Endothelial cell (in vitro differentiated cells): Measurements from ENCODE around the gene TCEANC2. TPM values are rescaled to one million over a fixed set of nuclear protein-coding genes. Genes with fewer than 3 reads are reported as not detected.

ENCODE experiments used
- DNase-seq: peaks from one replicate; pipeline ENCODE4 v3.0.0; 2021; ENCODE audit warnings: low spot score
- H3K27ac Mint-ChIP-seq: one replicate; pipeline ENCODE4 v1.8.0; 2021; ENCODE audit warnings: mixed read lengths, inconsistent platforms; ENCODE audit not compliant: unreplicated experiment
- H3K27me3 Mint-ChIP-seq: one replicate; pipeline ENCODE4 v1.8.0; 2021; ENCODE audit warnings: mild to moderate bottlenecking, moderate library complexity, mixed read lengths, inconsistent platforms; ENCODE audit not compliant: unreplicated experiment
- H3K36me3 Mint-ChIP-seq: one replicate; pipeline ENCODE4 v1.8.0; 2021; ENCODE audit warnings: mild to moderate bottlenecking, low read depth, mixed read lengths, inconsistent platforms; ENCODE audit not compliant: unreplicated experiment
- H3K4me1 Mint-ChIP-seq: one replicate; pipeline ENCODE4 v1.8.0; 2021; ENCODE audit warnings: mild to moderate bottlenecking, mixed read lengths, inconsistent platforms; ENCODE audit not compliant: unreplicated experiment
- H3K4me3 Mint-ChIP-seq: one replicate; pipeline ENCODE4 v1.8.0; 2021; ENCODE audit warnings: mild to moderate bottlenecking, mixed read lengths, inconsistent platforms; ENCODE audit not compliant: unreplicated experiment
- H3K9me3 Mint-ChIP-seq: one replicate; pipeline ENCODE4 v1.8.0; 2021; ENCODE audit warnings: mixed read lengths, inconsistent platforms; ENCODE audit not compliant: unreplicated experiment
- total RNA-seq: library from RNA; stranded (reverse); fragmentation: NEBNext Ultra II Directional; extraction: Animal tissue kit (Norgen Biotek cat#: 25700); gene quantifications from one replicate; pipeline ENCODE4 v1.2.1, GENCODE V29; 2021; ENCODE audit not compliant: unreplicated experiment
- TF ChIP-seq, protein P1 (sequence below): fragments of 200-600 bp; sonication (generic); IDR thresholded peaks from one replicate; pipeline ENCODE4 v1.5.0; 2021; ENCODE audit warnings: antibody characterized with exemption; ENCODE audit not compliant: unreplicated experiment

The TCEANC2 gene
- total RNA-seq, 1 donor from 2014 or later, result 6.3 TPM

GRCh38 chr1:54012863-54013262 lies 40.5 kb upstream of the TCEANC2 start:
- TF ChIP-seq, protein P1, sequence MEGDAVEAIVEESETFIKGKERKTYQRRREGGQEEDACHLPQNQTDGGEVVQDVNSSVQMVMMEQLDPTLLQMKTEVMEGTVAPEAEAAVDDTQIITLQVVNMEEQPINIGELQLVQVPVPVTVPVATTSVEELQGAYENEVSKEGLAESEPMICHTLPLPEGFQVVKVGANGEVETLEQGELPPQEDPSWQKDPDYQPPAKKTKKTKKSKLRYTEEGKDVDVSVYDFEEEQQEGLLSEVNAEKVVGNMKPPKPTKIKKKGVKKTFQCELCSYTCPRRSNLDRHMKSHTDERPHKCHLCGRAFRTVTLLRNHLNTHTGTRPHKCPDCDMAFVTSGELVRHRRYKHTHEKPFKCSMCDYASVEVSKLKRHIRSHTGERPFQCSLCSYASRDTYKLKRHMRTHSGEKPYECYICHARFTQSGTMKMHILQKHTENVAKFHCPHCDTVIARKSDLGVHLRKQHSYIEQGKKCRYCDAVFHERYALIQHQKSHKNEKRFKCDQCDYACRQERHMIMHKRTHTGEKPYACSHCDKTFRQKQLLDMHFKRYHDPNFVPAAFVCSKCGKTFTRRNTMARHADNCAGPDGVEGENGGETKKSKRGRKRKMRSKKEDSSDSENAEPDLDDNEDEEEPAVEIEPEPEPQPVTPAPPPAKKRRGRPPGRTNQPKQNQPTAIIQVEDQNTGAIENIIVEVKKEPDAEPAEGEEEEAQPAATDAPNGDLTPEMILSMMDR, result no peak
- DNase-seq, result no peak
- Mint-ChIP-seq H3K4me3 (no peak overlapping the region), H3K27me3 (peaks cover 10% of the 10 kb centered on the region), H3K9me3 (no peaks in the 10 kb centered on the region), H3K4me1 (no peaks in the 10 kb centered on the region), H3K36me3 (no peaks in the 10 kb centered on the region), H3K27ac (no peak overlapping the region)

GRCh38 chr1:54013393-54014008 lies 39.9 kb upstream of the TCEANC2 start:
- no peak for DNase-seq
- Mint-ChIP-seq H3K27me3 (peaks cover 10% of the 10 kb centered on the region), H3K27ac (no peak overlapping the region), H3K9me3 (no peaks in the 10 kb centered on the region), H3K36me3 (no peaks in the 10 kb centered on the region), H3K4me1 (no peaks in the 10 kb centered on the region), H3K4me3 (no peak overlapping the region)
- TF ChIP-seq, protein P1, result no peak

DNA sequence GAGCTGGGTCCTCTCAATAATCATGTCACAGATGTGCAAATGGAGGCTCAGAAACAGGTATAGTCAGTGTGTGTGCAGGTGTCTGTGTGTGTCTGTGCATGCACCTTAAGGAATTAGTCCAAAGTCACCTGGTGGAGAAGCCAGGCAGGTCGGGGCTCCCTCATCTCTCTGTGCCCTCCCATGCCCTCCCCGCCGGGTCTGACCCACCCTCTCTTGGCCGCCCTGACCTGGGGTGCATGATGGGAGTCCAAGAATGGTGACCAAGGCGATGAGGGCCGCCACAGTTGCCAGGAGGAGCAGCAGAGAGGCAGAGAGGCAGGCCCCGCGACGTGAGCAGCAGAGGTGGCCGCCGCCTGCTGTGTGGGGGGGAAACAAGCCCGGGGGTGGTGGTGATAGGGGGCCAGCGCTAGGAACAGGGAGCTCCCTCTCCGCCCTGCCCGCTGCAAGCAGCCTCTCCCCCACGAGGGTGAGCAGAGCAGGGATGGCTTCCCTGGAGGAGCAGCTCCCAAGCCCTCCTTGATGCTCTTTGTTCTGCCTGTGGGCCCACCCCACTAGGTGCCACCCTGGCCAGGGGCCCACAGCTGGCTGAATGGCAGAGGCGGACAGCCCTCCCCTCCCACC lies 39.3 kb upstream of the TCEANC2 start:
- H3K36me3 Mint-ChIP-seq, result no peaks in the 10 kb centered on the region
- no peaks in the 10 kb centered on the region for H3K9me3 Mint-ChIP-seq
- no peak overlapping the region for H3K27ac Mint-ChIP-seq
- no peak for DNase-seq
- no peaks in the 10 kb centered on the region for H3K4me1 Mint-ChIP-seq
- H3K4me3 Mint-ChIP-seq, result no peak overlapping the region
- peaks cover 9% of the 10 kb centered on the region for H3K27me3 Mint-ChIP-seq
- TF ChIP-seq, protein P1, result no peak

GRCh38 chr1:54016343-54017282 lies 36.8 kb upstream of the TCEANC2 start:
- TF ChIP-seq, protein P1, result no peak
- H3K36me3 Mint-ChIP-seq, result no peaks in the 10 kb centered on the region
- peaks cover 3% of the 10 kb centered on the region for H3K27me3 Mint-ChIP-seq
- no peak overlapping the region for H3K27ac Mint-ChIP-seq
- H3K4me1 Mint-ChIP-seq, result no peaks in the 10 kb centered on the region
- no peak for DNase-seq
- H3K4me3 Mint-ChIP-seq, result no peak overlapping the region
- H3K9me3 Mint-ChIP-seq, result no peaks in the 10 kb centered on the region

DNA sequence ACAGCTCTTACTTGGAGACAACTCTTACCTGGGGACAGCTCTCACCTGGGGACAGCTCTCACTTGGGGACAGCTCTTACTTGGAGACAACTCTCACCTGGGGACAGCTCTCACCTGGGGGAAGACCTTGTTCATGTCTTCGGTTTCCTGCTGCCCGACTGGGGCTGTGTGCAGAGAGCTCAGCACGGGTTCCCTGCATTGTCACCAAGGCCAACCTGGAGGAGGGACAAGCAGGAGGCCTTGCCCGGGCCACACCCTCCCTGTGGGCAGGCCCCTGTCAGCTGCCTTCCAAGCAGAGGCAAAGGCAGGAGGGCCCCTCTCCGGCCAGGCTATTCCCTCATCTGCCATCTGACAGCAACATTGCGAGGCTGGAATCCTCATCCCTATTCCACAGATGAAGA lies 35.4 kb upstream of the TCEANC2 start, which contains the start of gene LDLRAD1:
Gene LDLRAD1, minus strand, starts transcription at position 208 of the 400 bp plus-strand sequence. Its CDS starts 74 bp downstream, at position 134.
- Mint-ChIP-seq H3K27ac (no peak within 1 kb of the TSS), H3K36me3 (no peaks in the 10 kb centered on the region), H3K4me3 (no peak within 1 kb of the TSS), H3K27me3 (no peaks in the 10 kb centered on the region), H3K9me3 (no peaks in the 10 kb centered on the region), H3K4me1 (no peaks in the 10 kb centered on the region)
- TF ChIP-seq, protein P1, result no peak
- no peak for DNase-seq
